H9 (cell line): ENCODE data around the gene CSMD2. TPM values are rescaled to one million over a fixed set of nuclear protein-coding genes. Genes with fewer than 3 reads are reported as not detected.

ENCODE experiments used
- DNase-seq: peaks from one replicate; pipeline ENCODE4 v3.0.0-alpha.2; 2017
- H2AFZ ChIP-seq: one replicate; pipeline ENCODE4 v1.6.1; 2013; ENCODE audit warnings: mild to moderate bottlenecking, low read length, control low read depth, moderate library complexity
- H2AK5ac ChIP-seq: 2 replicates; pipeline ENCODE4 v1.6.1; 2013; ENCODE audit warnings: low read length, control low read depth, mixed read lengths; ENCODE audit not compliant: insufficient read length
- H2BK120ac ChIP-seq: one replicate; pipeline ENCODE4 v1.6.1; 2013; ENCODE audit warnings: low read depth, mild to moderate bottlenecking, low read length, control low read depth, inconsistent platforms; ENCODE audit not compliant: poor library complexity, severe bottlenecking
- H2BK12ac ChIP-seq: 2 replicates; pipeline ENCODE4 v1.6.1; 2013; ENCODE audit warnings: low read length, control low read depth, mixed read lengths, low read depth; ENCODE audit not compliant: insufficient read length
- H2BK15ac ChIP-seq: 2 replicates; pipeline ENCODE4 v1.6.1; 2013; ENCODE audit warnings: low read depth, low read length, control low read depth
- H2BK20ac ChIP-seq: one replicate; pipeline ENCODE4 v1.6.1; 2013; ENCODE audit warnings: low read depth, mild to moderate bottlenecking, low read length, control low read depth, inconsistent platforms; ENCODE audit not compliant: poor library complexity, severe bottlenecking
- H2BK5ac ChIP-seq: 2 replicates; pipeline ENCODE4 v1.6.1; 2013; ENCODE audit warnings: low read length, control low read depth, mixed read lengths; ENCODE audit not compliant: insufficient read length
- H3K14ac ChIP-seq: 2 replicates; pipeline ENCODE4 v1.6.1; 2013; ENCODE audit warnings: low read length, control low read depth; ENCODE audit not compliant: insufficient read depth
- H3K18ac ChIP-seq: 2 replicates; pipeline ENCODE4 v1.6.1; 2013; ENCODE audit warnings: low read depth, mild to moderate bottlenecking, mixed read lengths, low read length, control low read depth; ENCODE audit not compliant: insufficient read length
- H3K23ac ChIP-seq: 2 replicates; pipeline ENCODE4 v1.6.1; 2013; ENCODE audit warnings: low read length, control low read depth, mixed read lengths, low read depth; ENCODE audit not compliant: insufficient read length
- H3K23me2 ChIP-seq: 2 replicates; pipeline ENCODE4 v1.6.1; 2013; ENCODE audit warnings: low read depth, mild to moderate bottlenecking, mixed read lengths, low read length, control low read depth; ENCODE audit not compliant: insufficient read length, poor library complexity, severe bottlenecking
- H3K27ac ChIP-seq: 2 replicates; pipeline ENCODE4 v1.5.1; 2013; ENCODE audit warnings: low read length, control low read depth, mixed read lengths, low read depth; ENCODE audit not compliant: insufficient read length
- H3K27me3 ChIP-seq: 2 replicates; pipeline ENCODE4 v1.6.1; 2013; ENCODE audit warnings: low read length, control low read depth, inconsistent platforms; ENCODE audit not compliant: insufficient read depth
- H3K4ac ChIP-seq: 2 replicates; pipeline ENCODE4 v1.6.1; 2013; ENCODE audit warnings: low read depth, mild to moderate bottlenecking, control low read depth, inconsistent platforms, low read length, moderate library complexity
- H3K4me1 ChIP-seq: 2 replicates; pipeline ENCODE4 v1.6.1; 2013; ENCODE audit warnings: low read length, control low read depth, inconsistent platforms; ENCODE audit not compliant: insufficient read depth
- H3K4me2 ChIP-seq: 2 replicates; pipeline ENCODE4 v1.6.1; 2013; ENCODE audit warnings: low read length, control low read depth, mixed read lengths; ENCODE audit not compliant: insufficient read length, insufficient read depth
- H3K56ac ChIP-seq: 2 replicates; pipeline ENCODE4 v1.6.1; 2013; ENCODE audit warnings: low read depth, mild to moderate bottlenecking, mixed read lengths, low read length, control low read depth; ENCODE audit not compliant: insufficient read length
- H3K79me1 ChIP-seq: 2 replicates; pipeline ENCODE4 v1.6.1; 2013; ENCODE audit warnings: low read depth, mild to moderate bottlenecking, moderate library complexity, low read length, control low read depth, inconsistent platforms; ENCODE audit not compliant: insufficient read depth, poor library complexity, severe bottlenecking
- H3K79me2 ChIP-seq: 2 replicates; pipeline ENCODE4 v1.6.1; 2013; ENCODE audit warnings: low read length, control low read depth, inconsistent platforms; ENCODE audit not compliant: insufficient read depth
- H3K9ac ChIP-seq: 2 replicates; pipeline ENCODE4 v1.6.1; 2013; ENCODE audit warnings: low read length, control low read depth, mixed read lengths; ENCODE audit not compliant: insufficient read length; ENCODE audit errors: extremely low read depth
- H3K9me3 ChIP-seq: one replicate; pipeline ENCODE4 v1.6.1; 2013; ENCODE audit warnings: low read depth, low read length, inconsistent platforms; ENCODE audit not compliant: control insufficient read depth
- H3T11ph ChIP-seq: one replicate; pipeline ENCODE4 v1.6.1; 2013; ENCODE audit warnings: mild to moderate bottlenecking, low read length, control low read depth, inconsistent platforms
- H4K20me1 ChIP-seq: one replicate; pipeline ENCODE4 v1.6.1; 2013; ENCODE audit not compliant: control insufficient read depth, insufficient read length, insufficient read depth
- H4K5ac ChIP-seq: 2 replicates; pipeline ENCODE4 v1.6.1; 2013; ENCODE audit warnings: low read depth, mild to moderate bottlenecking, mixed read lengths, low read length, control low read depth; ENCODE audit not compliant: insufficient read length
- H4K8ac ChIP-seq: replicated peaks from 2 replicates; pipeline ENCODE4 v1.6.1; 2013; ENCODE audit warnings: low read length, control low read depth, mixed read lengths, low read depth; ENCODE audit not compliant: insufficient read length
- H4K91ac ChIP-seq: 2 replicates; pipeline ENCODE4 v1.6.1; 2013; ENCODE audit warnings: low read depth, mild to moderate bottlenecking, moderate library complexity, mixed read lengths, low read length, control low read depth; ENCODE audit not compliant: insufficient read length
- H3K27ac Mint-ChIP-seq, 3 experiments: 2 replicates in 2 of 3; 3 replicates in 1 of 3; pipeline ENCODE4 v1.8.0; 2020 to 2021; ENCODE audit warnings: mixed read lengths in 3 of 3, mild to moderate bottlenecking in 1 of 3, moderate library complexity in 1 of 3
- H3K27me3 Mint-ChIP-seq: 2 replicates; pipeline ENCODE4 v1.8.0; 2021; ENCODE audit warnings: low read depth, mild to moderate bottlenecking, moderate library complexity, mixed read lengths
- H3K36me3 Mint-ChIP-seq, 3 experiments: 2 replicates in 2 of 3; 3 replicates in 1 of 3; pipeline ENCODE4 v1.8.0; 2020 to 2021; ENCODE audit warnings: low read depth in 3 of 3, mixed read lengths in 3 of 3; ENCODE audit not compliant: insufficient read depth in 1 of 3
- H3K4me1 Mint-ChIP-seq, 2 experiments: 2 replicates each; pipeline ENCODE4 v1.8.0; 2020; ENCODE audit warnings: mixed read lengths in 2 of 2
- H3K4me3 Mint-ChIP-seq, 2 experiments: 2 replicates in 1 of 2; 3 replicates in 1 of 2; pipeline ENCODE4 v1.8.0; 2020 to 2021; ENCODE audit warnings: mild to moderate bottlenecking in 2 of 2, mixed read lengths in 2 of 2, moderate library complexity in 1 of 2
- H3K9me3 Mint-ChIP-seq, 2 experiments: 2 replicates in 1 of 2; 3 replicates in 1 of 2; pipeline ENCODE4 v1.8.0; 2020; ENCODE audit warnings: mild to moderate bottlenecking in 2 of 2, mixed read lengths in 2 of 2, moderate library complexity in 1 of 2
- CTCF ChIP-seq: fragments of 200-600 bp; sonication (generic); conservative IDR thresholded peaks from 3 replicates; pipeline ENCODE4 v1.8.0; 2021; ENCODE audit warnings: antibody characterized with exemption, mild to moderate bottlenecking
- WGBS: extraction: QIAGEN DNeasy Blood & Tissue Kit; methylation state at CpG from one replicate; pipeline ENCODE4 v1.1.7; 2013; ENCODE audit warnings: missing lambda C conversion rate, low lambda C conversion rate, mixed read lengths; ENCODE audit not compliant: insufficient read length; ENCODE audit errors: extremely low coverage; 5-methylcytosine and 5-hydroxymethylcytosine counted together
- total RNA-seq: library from RNA; stranded (reverse); gene quantifications from 2 replicates; pipeline ENCODE4 v1.2.1, GENCODE V29; 2021

Gene CSMD2
- total RNA-seq, 1 experiment from 2014 or later: 6.4 TPM

- H3K27me3 Mint-ChIP-seq: no peaks in the 10 kb centered on the region
- H3K4me1 Mint-ChIP-seq: peaks cover 0 to 5% of the 10 kb centered on the region in 2 experiments; a peak in 3 of 4 replicates
- no peak overlapping the region for H3K27ac Mint-ChIP-seq
- TF ChIP-seq CTCF: no peak
- Histone ChIP-seq H3K56ac (no peak overlapping the region), H2BK15ac (no peak overlapping the region), H3K23me2 (no peaks in the 10 kb centered on the region), H4K91ac (no peak overlapping the region), H3K18ac (no peak overlapping the region), H2BK12ac (no peak overlapping the region), H3K27me3 (no peaks in the 10 kb centered on the region), H3K4me1 (no peaks in the 10 kb centered on the region), H3K27ac (no peak overlapping the region), H2AFZ (no peak overlapping the region), H3K79me2 (no peaks in the 10 kb centered on the region), H3K79me1 (no peaks in the 10 kb centered on the region), H2BK20ac (no peak overlapping the region), H3K9ac (no peak overlapping the region), H2BK5ac (no peak overlapping the region), H3K14ac (no peak overlapping the region), H4K8ac (no peak overlapping the region), H3K4me2 (no peak overlapping the region), H4K20me1 (no peaks in the 10 kb centered on the region), H3K23ac (no peak overlapping the region), H3T11ph (no peak overlapping the region), H4K5ac (no peak overlapping the region), H2AK5ac (no peak overlapping the region), H3K9me3 (no peaks in the 10 kb centered on the region), H3K4ac (no peak overlapping the region), H2BK120ac (no peak overlapping the region)
- H3K36me3 Mint-ChIP-seq: peaks cover 0 to 4% (median 2%) of the 10 kb centered on the region in 3 experiments; a peak in 2 of 7 replicates
- H3K4me3 Mint-ChIP-seq: no peak overlapping the region
- DNase-seq: no peak
- H3K9me3 Mint-ChIP-seq: no peaks in the 10 kb centered on the region
- no CpG with 5 or more reads among the region's 3 CpGs for WGBS
These were observed 135.5 kb downstream of the CSMD2 start for GRCh38 chr1:34029515-34029914.
